Fibroblast of lung (primary cell): ENCODE data around the gene ACSM3. TPM values are rescaled to one million over a fixed set of nuclear protein-coding genes. Genes with fewer than 3 reads are reported as not detected.

Experiments
- DNase-seq, 2 donors: peaks; one replicate each; pipeline versions ENCODE4 v3.0.0 to v3.0.0-alpha.2; 2010; ENCODE audit warnings: low read depth in 2 of 2
- H2AFZ ChIP-seq: 2 replicates; pipeline ENCODE4 v1.5.1; 2012; ENCODE audit warnings: low read length, control low read depth, inconsistent platforms
- H3K27ac ChIP-seq: 2 replicates; pipeline ENCODE4 v1.5.1; 2011; ENCODE audit warnings: low read length, control low read depth; ENCODE audit not compliant: insufficient read depth
- H3K27me3 ChIP-seq: 2 replicates; pipeline ENCODE4 v1.5.1; 2011; ENCODE audit warnings: mild to moderate bottlenecking, low read length; ENCODE audit not compliant: control insufficient read depth, insufficient read depth
- H3K36me3 ChIP-seq: 2 replicates; pipeline ENCODE4 v1.5.1; 2011; ENCODE audit warnings: low read length; ENCODE audit not compliant: control insufficient read depth, insufficient read depth
- H3K4me1 ChIP-seq: 2 replicates; pipeline ENCODE4 v1.5.1; 2011; ENCODE audit warnings: low read length; ENCODE audit not compliant: control insufficient read depth, insufficient read depth; ENCODE audit errors: extremely low read depth
- H3K4me2 ChIP-seq: 2 replicates; pipeline ENCODE4 v1.5.1; 2011; ENCODE audit warnings: low read length, control low read depth; ENCODE audit not compliant: insufficient read depth; ENCODE audit errors: extremely low read depth
- H3K4me3 ChIP-seq, 4 experiments: fragments of 200-600 bp in 1 of 4; sonication (generic) in 1 of 4; replicated peaks in 1 of 4; 2 replicates each; pipeline ENCODE4 v1.5.1; 2011 to 2016; ENCODE audit warnings: low read length in 4 of 4, low read depth in 3 of 4, mild to moderate bottlenecking in 3 of 4, control low read depth in 2 of 4, inconsistent platforms in 1 of 4, mixed read lengths in 1 of 4; ENCODE audit not compliant: insufficient read depth in 1 of 4; ENCODE audit errors: control extremely low read depth in 1 of 4
- H3K79me2 ChIP-seq: 2 replicates; pipeline ENCODE4 v1.5.1; 2012; ENCODE audit warnings: mild to moderate bottlenecking, low read length, inconsistent platforms; ENCODE audit not compliant: control insufficient read depth, insufficient read depth
- H3K9ac ChIP-seq: 2 replicates; pipeline ENCODE4 v1.5.1; 2011; ENCODE audit warnings: mild to moderate bottlenecking, low read length, control low read depth; ENCODE audit not compliant: insufficient read depth
- H3K9me3 ChIP-seq: 2 replicates; pipeline ENCODE4 v1.5.1; 2012; ENCODE audit warnings: low read depth, low read length; ENCODE audit not compliant: control insufficient read depth, insufficient read depth
- H4K20me1 ChIP-seq: 2 replicates; pipeline ENCODE4 v1.5.1; 2011; ENCODE audit warnings: low read length; ENCODE audit not compliant: control insufficient read depth, insufficient read depth; ENCODE audit errors: extremely low read depth
- CTCF ChIP-seq, 2 donors: IDR thresholded peaks in 1 of 2; conservative IDR thresholded peaks in 1 of 2; 1 replicate in 1 of 2; 2 replicates in 1 of 2; pipeline ENCODE4 v1.5.1; 2011 to 2012; ENCODE audit warnings: low read length in 2 of 2, control low read depth in 1 of 2, inconsistent platforms in 1 of 2, low read depth in 1 of 2, mild to moderate bottlenecking in 1 of 2
- EZH2 ChIP-seq: IDR thresholded peaks from 2 replicates; pipeline ENCODE4 v1.5.1; 2012; ENCODE audit warnings: low read length, control low read depth, mild to moderate bottlenecking; ENCODE audit errors: missing control alignments
- polyA plus RNA-seq, 2 donors: library from polyadenylated mRNA; depleted of rRNA in 1 of 2; stranded (reverse) in 1 of 2; unstranded in 1 of 2; fragments of >200 nt; gene quantifications; 2 replicates each; pipeline ENCODE4 v1.2.1, GENCODE V29; 2011 to 2012; ENCODE audit warnings: missing spikeins in 1 of 2
- total RNA-seq: library from RNA; depleted of rRNA; stranded (reverse); fragments of >200 nt; gene quantifications from 2 replicates; pipeline ENCODE4 v1.2.1, GENCODE V29; 2014

Gene ACSM3
- total and polyA plus RNA-seq, 2 donors (not counting 1 experiment from before 2014, with no cell fraction given) = 0.32 to 1.3 TPM

DNA sequence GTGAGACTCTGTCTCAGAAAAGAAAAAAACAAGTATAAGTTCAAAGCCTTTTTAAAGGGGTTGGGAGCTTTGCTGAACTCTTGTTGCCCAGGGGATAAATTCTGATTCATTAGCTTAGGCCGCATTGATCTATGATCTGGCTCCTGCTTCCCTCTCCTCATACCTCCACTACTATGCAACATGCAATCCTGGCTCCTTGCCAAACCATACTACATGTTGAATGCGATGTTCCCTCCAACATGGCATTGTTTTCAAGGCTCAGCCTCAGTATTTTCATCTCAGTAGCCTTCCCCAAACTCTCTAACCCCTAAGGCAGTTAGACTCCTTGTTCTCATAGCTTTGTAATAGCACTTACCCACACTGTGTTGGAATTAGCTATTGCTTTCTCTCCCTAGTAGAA lies 48.7 kb downstream of the ACSM3 start:
- no peak overlapping the region for H3K9ac ChIP-seq
- no peak overlapping the region for H3K4me3 ChIP-seq
- H3K4me1 ChIP-seq = no peaks in the 10 kb centered on the region
- H2AFZ ChIP-seq = no peak overlapping the region
- no peaks in the 10 kb centered on the region for H3K27me3 ChIP-seq
- H3K4me2 ChIP-seq = no peak overlapping the region
- no peaks in the 10 kb centered on the region for H3K36me3 ChIP-seq
- no peak overlapping the region for H3K27ac ChIP-seq
- TF ChIP-seq CTCF (conservative IDR thresholded peaks at IDR 0.05 in 1 of 2, IDR thresholded peaks at IDR 0.05 in 1 of 2; ENCODE audit: low read depth in 1 of 2, low read length in 2 of 2) (no peak), EZH2 (no peak)
- H3K9me3 ChIP-seq = no peaks in the 10 kb centered on the region
- DNase-seq = no peak
- peaks cover 2% of the 10 kb centered on the region for H3K79me2 ChIP-seq
- H4K20me1 ChIP-seq = no peaks in the 10 kb centered on the region

DNA sequence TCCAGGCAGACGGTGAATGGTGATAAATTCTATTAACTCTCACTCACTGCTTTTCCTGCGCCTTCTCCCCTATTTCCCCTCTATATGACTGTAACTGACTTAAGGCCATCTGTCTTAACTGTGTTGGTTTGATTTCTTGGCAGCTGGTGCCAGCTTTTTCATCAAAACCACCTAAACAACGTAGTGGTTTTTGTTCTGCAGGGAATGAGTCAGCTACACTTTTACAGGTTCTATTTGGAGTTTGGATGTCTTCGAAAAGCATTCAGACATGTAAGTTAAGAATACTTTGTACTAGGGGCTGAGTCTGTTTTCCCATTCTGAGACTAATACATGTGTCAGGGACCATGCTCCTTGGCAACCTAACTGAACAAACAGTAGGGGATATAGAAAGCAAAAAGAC lies 51.0 kb downstream of the ACSM3 start:
- Histone ChIP-seq H3K27ac (no peak overlapping the region), H3K36me3 (peaks cover 1% of the 10 kb centered on the region), H3K9me3 (no peaks in the 10 kb centered on the region), H4K20me1 (no peaks in the 10 kb centered on the region), H2AFZ (no peak overlapping the region), H3K4me1 (no peaks in the 10 kb centered on the region), H3K27me3 (no peaks in the 10 kb centered on the region), H3K4me3 (no peak overlapping the region), H3K79me2 (no peaks in the 10 kb centered on the region), H3K4me2 (no peak overlapping the region), H3K9ac (no peak overlapping the region)
- DNase-seq = peak in 1 of 2 donors; percentile 66
- TF ChIP-seq EZH2 (no peak), CTCF (conservative IDR thresholded peaks at IDR 0.05 in 1 of 2, IDR thresholded peaks at IDR 0.05 in 1 of 2; ENCODE audit: low read depth in 1 of 2, low read length in 2 of 2) (no peak)

GRCh38 chr16:20818929-20819585 lies 55.2 kb downstream of the ACSM3 start:
- no peak overlapping the region for H3K27ac ChIP-seq
- H3K27me3 ChIP-seq = no peaks in the 10 kb centered on the region
- H3K79me2 ChIP-seq = no peaks in the 10 kb centered on the region
- H3K4me3 ChIP-seq = no peak overlapping the region
- H3K9me3 ChIP-seq = no peaks in the 10 kb centered on the region
- no peak for DNase-seq
- H3K4me1 ChIP-seq = no peaks in the 10 kb centered on the region
- H3K36me3 ChIP-seq = peaks cover 1% of the 10 kb centered on the region
- no peak overlapping the region for H3K4me2 ChIP-seq
- no peak overlapping the region for H2AFZ ChIP-seq
- H4K20me1 ChIP-seq = no peaks in the 10 kb centered on the region
- no peak overlapping the region for H3K9ac ChIP-seq
- TF ChIP-seq CTCF (conservative IDR thresholded peaks at IDR 0.05 in 1 of 2, IDR thresholded peaks at IDR 0.05 in 1 of 2; ENCODE audit: low read depth in 1 of 2, low read length in 2 of 2) = no peak
- no peak for TF ChIP-seq EZH2
